Measurements from ENCODE around the gene RIPK1. TPM values are rescaled to one million over a fixed set of nuclear protein-coding genes. Genes with fewer than 3 reads are reported as not detected.

Gene RIPK1
- total and polyA plus RNA-seq, 9 of the 15 experiments (the other 6 are each of a cell fraction or from before 2014, with no cell fraction given), result 3.8 to 24.9 (median 17.7) TPM

- H3K27ac ChIP-seq (ENCODE audit: extremely low read depth, low read depth, low read length), result no peak overlapping the region
- H3K9me1 ChIP-seq (ENCODE audit: control insufficient read depth, insufficient read depth, low read length), result no peaks in the 10 kb centered on the region
- ATAC-seq, result peak; percentile 29; the same call in 2 of the 3 replicates
- no peak overlapping the region for H3K4me2 ChIP-seq (ENCODE audit: insufficient read depth, low read length)
- DNase-seq (ENCODE audit: extremely low read depth in 1 of 4, low spot score in 3 of 4), result no peak
- no peak overlapping the region for H3K4me3 ChIP-seq
- ChIA-PET POLR2A (interaction anchor here (0.6 to 3.3 kb wide), 10 partner anchors 11 to 708 kb away, joined by 3 to 50 read pairs (median 6); no protein-coding TSS in a partner anchor), CTCF (ENCODE audit: low intra/inter-chr PET ratio) (no interaction called here)
- no peaks in the 10 kb centered on the region for H3K36me3 ChIP-seq (ENCODE audit: control insufficient read depth, insufficient read depth, low read length)
- no peaks in the 10 kb centered on the region for H4K20me1 ChIP-seq (replicated peaks; ENCODE audit: control insufficient read depth, insufficient read depth, low read length)
- H3K9ac ChIP-seq (ENCODE audit: insufficient read depth in 1 of 2, low read depth in 2 of 2, low read length in 2 of 2), result no peak overlapping the region
- H3K27me3 ChIP-seq (ENCODE audit: control insufficient read depth in 2 of 2, insufficient read depth in 2 of 2, low read length in 2 of 2), result no peaks in the 10 kb centered on the region
- FAIRE-seq, result no peak
- H3K9me3 ChIP-seq (replicated peaks; ENCODE audit: control insufficient read depth, insufficient read depth, low read depth, low read length), result peaks cover 21% of the 10 kb centered on the region
- H2AFZ ChIP-seq (ENCODE audit: low read depth, low read length), result peak overlapping the region; percentile 35
- 74% methylated on average over 7 of the region's 7 CpGs for WGBS (ENCODE audit: insufficient coverage, low coverage, missing lambda C conversion rate)
- intact Hi-C loops (cut with micrococcal nuclease), result no loop called here
- no peaks in the 10 kb centered on the region for H3K79me2 ChIP-seq (ENCODE audit: control insufficient read depth, insufficient read depth, low read length)
- no peaks in the 10 kb centered on the region; a peak in 1 of 5 replicates for H3K4me1 ChIP-seq (replicated peaks in 1 of 2; ENCODE audit: control insufficient read depth in 2 of 2, insufficient read depth in 2 of 2, low read length in 2 of 2)
- no TSS peak for BruUV-seq (replicated peaks)
- in situ Hi-C loops (cut with MboI), result no loop called here
- TF ChIP-seq TEAD1 (CRISPR knock-in tag; IDR thresholded peaks at IDR 0.05), result no peak
- no peak for TF ChIP-seq HMGN3 (IDR thresholded peaks at IDR 0.05; ENCODE audit: borderline replicate concordance, extremely low read depth, insufficient read length, low read depth, low read length)
- no peak for TF ChIP-seq ATF3 (IDR thresholded peaks at IDR 0.05)
- TF ChIP-seq ATF3 (CRISPR knock-in tag; conservative IDR thresholded peaks at IDR 0.05), result no peak
- no peak for TF ChIP-seq CREM (IDR thresholded peaks at IDR 0.05; ENCODE audit: low read depth)
- TF ChIP-seq HES1 (IDR thresholded peaks at IDR 0.05; ENCODE audit: low read depth), result no peak
- TF ChIP-seq ZNF507 (tag; conservative IDR thresholded peaks at IDR 0.05), result no peak
- TF ChIP-seq CREB3 (tag; conservative IDR thresholded peaks at IDR 0.05; ENCODE audit: low read depth), result no peak
- no peak for TF ChIP-seq SIRT6 (IDR thresholded peaks at IDR 0.05; ENCODE audit: low read depth, low read length)
- no peak for TF ChIP-seq RNF219 (CRISPR knock-in tag; IDR thresholded peaks at IDR 0.05)
- no peak for TF ChIP-seq ZFP1 (CRISPR knock-in tag; IDR thresholded peaks at IDR 0.05)
- TF ChIP-seq KAT7 (CRISPR knock-in tag; IDR thresholded peaks at IDR 0.05; ENCODE audit: borderline replicate concordance), result no peak
- TF ChIP-seq PBX2 (CRISPR knock-in tag; IDR thresholded peaks at IDR 0.05; ENCODE audit: low read depth), result no peak
- no peak for TF ChIP-seq PBX2 (tag; conservative IDR thresholded peaks at IDR 0.05; ENCODE audit: low read depth)
These were observed 30.5 kb upstream of the RIPK1 start for GRCh38 chr6:3037638-3038365.
